Ascending aorta (tissue), 2 donors: ENCODE measurements around the gene CHRD. TPM values are rescaled to one million over a fixed set of nuclear protein-coding genes. Genes with fewer than 3 reads are reported as not detected.
A peak's percentile ranks its signal among the peaks of the same experiment; 100 is the strongest.

Experiments used
- DNase-seq, 2 donors: peaks; one replicate each; pipeline ENCODE4 v3.0.0-alpha.2; 2019; ENCODE audit warnings: low spot score in 2 of 2
- H3K27ac ChIP-seq, 2 donors: fragments of 200-600 bp; sonication (generic); one replicate each; pipeline ENCODE4 v1.5.1; 2016 to 2017; ENCODE audit warnings: mild to moderate bottlenecking in 1 of 2
- H3K27me3 ChIP-seq: fragments of 200-600 bp; sonication (generic); one replicate; pipeline ENCODE4 v1.5.1; 2017
- H3K36me3 ChIP-seq, 2 donors: fragments of 200-600 bp; sonication (generic); one replicate each; pipeline ENCODE4 v1.5.1; 2016
- H3K4me1 ChIP-seq, 2 donors: fragments of 200-600 bp; sonication (generic); one replicate each; pipeline ENCODE4 v1.5.1; 2016 to 2017; ENCODE audit warnings: mild to moderate bottlenecking in 1 of 2
- H3K4me3 ChIP-seq, 2 donors: fragments of 200-600 bp; sonication (generic); one replicate each; pipeline ENCODE4 v1.5.1; 2016 to 2017; ENCODE audit warnings: mild to moderate bottlenecking in 1 of 2
- H3K9me3 ChIP-seq, 2 donors: fragments of 200-600 bp; sonication (generic); one replicate each; pipeline ENCODE4 v1.5.1; 2016
- CTCF ChIP-seq, 3 experiments: fragments of 200-600 bp in 2 of 3; fragments of 450-650 bp in 1 of 3; sonication (generic) in 2 of 3; IDR thresholded peaks; one replicate each; pipeline ENCODE4 v1.5.1; 2016 to 2019; ENCODE audit warnings: antibody characterized with exemption in 3 of 3, mild to moderate bottlenecking in 1 of 3, moderate library complexity in 1 of 3
- intact Hi-C: fragments of 100-400 bp; cut with DNase I; formaldehyde crosslinking; loops from one replicate; pipeline ENCODE4 v1.15.1; 2023
- total RNA-seq: library from RNA; depleted of rRNA; stranded (reverse); fragments of >200 nt; gene quantifications from one replicate; pipeline ENCODE4 v1.1.0, GENCODE V29; 2016

The CHRD gene
- total RNA-seq, 1 donor from 2014 or later = 172 TPM

DNA sequence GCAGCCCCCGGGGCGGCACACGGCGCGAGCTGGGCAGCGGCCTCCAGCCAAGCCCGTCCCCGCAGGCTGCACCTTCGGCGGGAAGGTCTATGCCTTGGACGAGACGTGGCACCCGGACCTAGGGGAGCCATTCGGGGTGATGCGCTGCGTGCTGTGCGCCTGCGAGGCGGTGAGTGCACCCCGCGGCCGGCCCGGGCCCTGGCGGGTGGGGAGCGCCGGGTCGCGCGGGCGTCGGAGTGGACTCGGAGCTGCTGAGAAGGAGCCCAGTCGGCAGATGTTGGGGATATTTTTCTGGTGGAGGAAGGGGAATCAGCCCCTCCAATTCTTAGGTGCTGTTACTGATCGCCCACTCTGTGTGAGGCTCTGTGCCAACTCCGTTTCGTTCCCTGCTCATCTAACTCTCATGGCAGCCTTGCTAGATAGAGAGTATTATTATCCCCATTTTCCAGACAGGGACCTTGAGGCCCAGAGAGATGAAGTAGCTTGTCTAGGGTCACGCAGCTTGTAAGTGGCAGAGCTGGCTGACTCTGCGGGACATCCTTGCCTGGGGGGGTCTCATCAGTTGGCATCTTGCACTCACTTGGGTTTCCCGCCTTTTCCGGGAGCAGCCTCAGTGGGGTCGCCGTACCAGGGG, 890 bp downstream of the CHRD start:
- Histone ChIP-seq H3K27me3 (no peaks in the 10 kb centered on the region), H3K4me3 (peak overlapping the region; percentile 75 to 77), H3K36me3 (no peaks in the 10 kb centered on the region), H3K9me3 (no peaks in the 10 kb centered on the region), H3K27ac (no peak overlapping the region), H3K4me1 (peaks cover 0 to 11% of the 10 kb centered on the region in 2 donors)
- intact Hi-C loops = no loop called here
- DNase-seq = no peak
- no peak for TF ChIP-seq CTCF (IDR thresholded peaks at IDR 0.05)

DNA sequence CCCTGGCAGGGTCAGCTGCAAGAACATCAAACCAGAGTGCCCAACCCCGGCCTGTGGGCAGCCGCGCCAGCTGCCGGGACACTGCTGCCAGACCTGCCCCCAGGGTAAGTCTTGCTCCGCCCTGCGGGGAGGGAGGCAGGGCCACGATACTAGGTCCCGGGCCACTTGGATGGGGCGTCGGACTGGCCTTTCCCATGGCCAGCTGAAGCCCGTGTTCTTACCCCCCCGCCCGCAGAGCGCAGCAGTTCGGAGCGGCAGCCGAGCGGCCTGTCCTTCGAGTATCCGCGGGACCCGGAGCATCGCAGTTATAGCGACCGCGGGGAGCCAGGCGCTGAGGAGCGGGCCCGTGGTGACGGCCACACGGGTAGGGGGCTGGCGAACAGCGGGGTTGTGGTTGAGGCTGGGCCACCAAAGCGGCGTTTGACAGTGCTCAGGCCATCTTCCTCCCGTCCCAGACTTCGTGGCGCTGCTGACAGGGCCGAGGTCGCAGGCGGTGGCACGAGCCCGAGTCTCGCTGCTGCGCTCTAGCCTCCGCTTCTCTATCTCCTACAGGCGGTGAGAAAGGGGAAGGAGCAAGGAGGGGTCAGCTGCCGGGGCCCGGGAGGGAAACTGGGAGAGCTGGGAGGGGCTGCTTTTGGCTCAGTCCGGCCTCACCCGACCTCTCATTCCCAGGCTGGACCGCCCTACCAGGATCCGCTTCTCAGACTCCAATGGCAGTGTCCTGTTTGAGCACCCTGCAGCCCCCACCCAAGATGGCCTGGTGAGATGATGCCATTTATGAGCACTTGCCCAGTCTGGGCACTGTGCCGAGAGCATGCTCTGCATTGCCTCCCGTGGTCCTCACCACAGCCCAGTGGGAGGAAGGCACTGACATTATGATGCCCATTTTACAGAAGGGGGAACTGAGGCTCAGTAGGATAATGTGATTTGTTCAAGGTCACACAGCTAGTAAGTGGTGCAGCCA, 1.7 kb downstream of the CHRD start:
- intact Hi-C loops = no loop called here
- DNase-seq = no peak
- no peaks in the 10 kb centered on the region for H3K9me3 ChIP-seq
- no peak for TF ChIP-seq CTCF (IDR thresholded peaks at IDR 0.05)
- H3K36me3 ChIP-seq = no peaks in the 10 kb centered on the region
- H3K4me3 ChIP-seq = peak overlapping the region; percentile 75 to 77
- H3K27ac ChIP-seq = no peak overlapping the region
- peaks cover 0 to 11% of the 10 kb centered on the region in 2 donors for H3K4me1 ChIP-seq
- no peaks in the 10 kb centered on the region for H3K27me3 ChIP-seq

GRCh38 chr3:184382326-184383032, 2.6 kb downstream of the CHRD start:
- Histone ChIP-seq H3K9me3 (no peaks in the 10 kb centered on the region), H3K27me3 (no peaks in the 10 kb centered on the region), H3K4me1 (peaks cover 0 to 11% of the 10 kb centered on the region in 2 donors), H3K27ac (no peak overlapping the region), H3K36me3 (no peaks in the 10 kb centered on the region), H3K4me3 (no peak overlapping the region)
- intact Hi-C loops = no loop called here
- no peak for DNase-seq
- TF ChIP-seq CTCF (IDR thresholded peaks at IDR 0.05) = no peak

- Histone ChIP-seq H3K9me3 (no peaks in the 10 kb centered on the region), H3K4me3 (no peak overlapping the region), H3K27ac (no peak overlapping the region), H3K4me1 (peaks cover 0 to 11% of the 10 kb centered on the region in 2 donors), H3K27me3 (no peaks in the 10 kb centered on the region), H3K36me3 (no peaks in the 10 kb centered on the region)
- TF ChIP-seq CTCF (IDR thresholded peaks at IDR 0.05) = no peak
- DNase-seq = no peak
- intact Hi-C loops = no loop called here
These were observed 3.3 kb downstream of the CHRD start for GRCh38 chr3:184383033-184383740.

- DNase-seq = no peak
- TF ChIP-seq CTCF (IDR thresholded peaks at IDR 0.05) = no peak
These were observed 4.5 kb downstream of the CHRD start for GRCh38 chr3:184384342-184384741.

More at GRCh38 chr3:184384342-184384741, 4.5 kb downstream of the CHRD start:
- Histone ChIP-seq H3K27me3 (no peaks in the 10 kb centered on the region), H3K9me3 (no peaks in the 10 kb centered on the region), H3K4me1 (peaks cover 0 to 11% of the 10 kb centered on the region in 2 donors), H3K27ac (no peak overlapping the region), H3K4me3 (no peak overlapping the region), H3K36me3 (no peaks in the 10 kb centered on the region)
- intact Hi-C loops = no loop called here
